WERI-Rb-1 (cell line): ENCODE measurements around the gene OR2V1.

Source experiments
- DNase-seq: peaks from one replicate; pipeline ENCODE4 v3.0.0-alpha.2; 2020
- H3K27ac ChIP-seq: fragments of 250-450 bp; sonication (Bioruptor Pico); 2 replicates; pipeline ENCODE4 v1.5.1; 2020; ENCODE audit warnings: mild to moderate bottlenecking, moderate library complexity
- H3K27me3 ChIP-seq: fragments of 250-450 bp; sonication (Bioruptor Pico); 2 replicates; pipeline ENCODE4 v1.5.1; 2021; ENCODE audit warnings: mild to moderate bottlenecking, low read depth, moderate library complexity; ENCODE audit not compliant: insufficient read depth, severe bottlenecking
- H3K36me3 ChIP-seq: fragments of 250-450 bp; sonication (Bioruptor Pico); 2 replicates; pipeline ENCODE4 v1.5.1; 2020; ENCODE audit warnings: mild to moderate bottlenecking, moderate library complexity
- H3K4me3 ChIP-seq: 2 replicates; pipeline ENCODE4 v1.5.1; 2011; ENCODE audit warnings: low read depth, mild to moderate bottlenecking, control low read depth, low read length
- H3K9me3 ChIP-seq: fragments of 250-450 bp; sonication (Bioruptor Pico); 2 replicates; pipeline ENCODE4 v1.5.1; 2021; ENCODE audit warnings: mild to moderate bottlenecking, moderate library complexity; ENCODE audit not compliant: severe bottlenecking
- CTCF ChIP-seq: IDR thresholded peaks from 2 replicates; pipeline ENCODE4 v1.5.1; 2011; ENCODE audit warnings: low read depth, mild to moderate bottlenecking, control low read depth, inconsistent platforms, low read length

The OR2V1 gene

GRCh38 chr5:181142054-181142453, 11.1 kb upstream of the OR2V1 start:
- Histone ChIP-seq H3K4me3 (no peak overlapping the region), H3K9me3 (no peaks in the 10 kb centered on the region), H3K27me3 (peaks cover 4% of the 10 kb centered on the region), H3K36me3 (no peaks in the 10 kb centered on the region), H3K27ac (no peak overlapping the region)
- DNase-seq = no peak
- no peak for TF ChIP-seq CTCF

GRCh38 chr5:181140766-181141165, 9.8 kb upstream of the OR2V1 start:
- no peaks in the 10 kb centered on the region for H3K9me3 ChIP-seq
- no peaks in the 10 kb centered on the region for H3K36me3 ChIP-seq
- peaks cover 4% of the 10 kb centered on the region for H3K27me3 ChIP-seq
- no peak overlapping the region for H3K4me3 ChIP-seq
- TF ChIP-seq CTCF = no peak
- H3K27ac ChIP-seq = no peak overlapping the region
- no peak for DNase-seq

GRCh38 chr5:181138258-181138657, 7.3 kb upstream of the OR2V1 start:
- H3K27ac ChIP-seq = no peak overlapping the region
- H3K9me3 ChIP-seq = no peaks in the 10 kb centered on the region
- no peak for TF ChIP-seq CTCF
- no peaks in the 10 kb centered on the region for H3K36me3 ChIP-seq
- DNase-seq = no peak
- no peak overlapping the region for H3K4me3 ChIP-seq
- H3K27me3 ChIP-seq = peaks cover 4% of the 10 kb centered on the region

GRCh38 chr5:181136361-181136955, 5.5 kb upstream of the OR2V1 start:
- Histone ChIP-seq H3K27ac (no peak overlapping the region), H3K27me3 (peaks cover 7% of the 10 kb centered on the region), H3K36me3 (no peaks in the 10 kb centered on the region), H3K4me3 (no peak overlapping the region), H3K9me3 (no peaks in the 10 kb centered on the region)
- no peak for DNase-seq
- TF ChIP-seq CTCF = no peak

- H3K27ac ChIP-seq = no peak overlapping the region
- no peak for TF ChIP-seq CTCF
- H3K27me3 ChIP-seq = peaks cover 19% of the 10 kb centered on the region
- H3K36me3 ChIP-seq = no peaks in the 10 kb centered on the region
- no peaks in the 10 kb centered on the region for H3K9me3 ChIP-seq
- no peak for DNase-seq
- H3K4me3 ChIP-seq = no peak overlapping the region
These were observed 3.3 kb upstream of the OR2V1 start for GRCh38 chr5:181134259-181134658.

- Histone ChIP-seq H3K9me3 (no peaks in the 10 kb centered on the region), H3K27ac (no peak overlapping the region), H3K36me3 (no peaks in the 10 kb centered on the region), H3K27me3 (peaks cover 20% of the 10 kb centered on the region), H3K4me3 (no peak overlapping the region)
- no peak for TF ChIP-seq CTCF
- DNase-seq = no peak
These were observed 2.8 kb upstream of the OR2V1 start for GRCh38 chr5:181133610-181134231.
